GM21786 (cell line): ENCODE measurements around the gene IHH.

Experiments used
- ATAC-seq: cut with Tn5 transposase; IDR thresholded peaks from one replicate; pipeline ENCODE4 v1.9.1; 2021; ENCODE audit not compliant: unreplicated experiment

The IHH gene

GRCh38 chr2:219076253-219076652 lies 15.5 kb upstream of the IHH start:
- ATAC-seq: no peak

- ATAC-seq: no peak
Measured at GRCh38 chr2:219073413-219074129, 12.8 kb upstream of the IHH start.

- ATAC-seq: no peak
Measured at GRCh38 chr2:219072741-219073250, 12.1 kb upstream of the IHH start.

- ATAC-seq: no peak
Measured at GRCh38 chr2:219071131-219071816, 10.6 kb upstream of the IHH start.

- ATAC-seq: no peak
Measured at GRCh38 chr2:219065484-219065883, 4.8 kb upstream of the IHH start.

GRCh38 chr2:219062081-219062480 lies 1.4 kb upstream of the IHH start:
- no peak for ATAC-seq

GRCh38 chr2:219059725-219060682 lies 717 bp downstream of the IHH start:
- ATAC-seq: no peak

GRCh38 chr2:219059375-219059724 lies 1.4 kb downstream of the IHH start:
- ATAC-seq: no peak

GRCh38 chr2:219058541-219059374 lies 2.0 kb downstream of the IHH start:
- no peak for ATAC-seq

- peak; percentile 96 for ATAC-seq
Measured at GRCh38 chr2:219057709-219058540, 2.8 kb downstream of the IHH start.

GRCh38 chr2:219056896-219057708 lies 3.6 kb downstream of the IHH start:
- no peak for ATAC-seq

- ATAC-seq: no peak
Measured at GRCh38 chr2:219056176-219056895, 4.4 kb downstream of the IHH start.

GRCh38 chr2:219054956-219055903 lies 5.5 kb downstream of the IHH start:
- no peak for ATAC-seq

GRCh38 chr2:219049282-219049681 lies 11.4 kb downstream of the IHH start:
- no peak for ATAC-seq

GRCh38 chr2:219045937-219046550 lies 14.7 kb downstream of the IHH start:
- ATAC-seq: no peak

- ATAC-seq: no peak
Measured at GRCh38 chr2:219042750-219043149, 18.0 kb downstream of the IHH start.

- no peak for ATAC-seq
Measured at GRCh38 chr2:219042157-219042556, 18.6 kb downstream of the IHH start.
